ENCODE measurements around the gene ID4.
"Not testable (repeated sequence)": the region's sequence is repeated elsewhere in the genome, so short reads cannot be mapped to it uniquely, and the experiment has no call there.

ID4 gene

DNA sequence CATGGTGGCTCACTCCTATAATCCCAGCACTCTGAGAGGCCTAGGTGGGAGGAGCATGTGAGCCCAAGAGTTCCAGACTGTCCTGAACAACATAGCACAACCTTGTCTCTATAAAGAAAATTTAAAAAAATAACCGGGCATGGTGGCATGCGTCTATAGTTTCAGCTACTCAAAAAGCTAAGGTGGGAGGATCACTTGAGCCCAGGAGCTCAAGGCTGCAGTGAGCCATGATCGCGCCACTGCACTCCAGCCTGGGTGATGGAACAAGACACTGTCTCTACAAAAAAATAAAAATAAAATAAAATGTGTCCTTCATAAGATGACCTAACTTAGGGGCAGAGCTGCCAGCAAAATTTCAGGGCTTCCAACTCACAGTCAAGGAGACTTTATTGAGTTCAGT lies 12.6 kb downstream of the ID4 start:
- TF ChIP-seq POLR2A (IDR thresholded peaks at IDR 0.05; ENCODE audit: low read depth, low read length): no peak
- no peak for TF ChIP-seq TAF1 (IDR thresholded peaks at IDR 0.05; ENCODE audit: borderline replicate concordance, low read depth, low read length)
- TF ChIP-seq POLR2AphosphoS5 (IDR thresholded peaks at IDR 0.05; ENCODE audit: low read depth, low read length): no peak
- no peak for DNase-seq (ENCODE audit: insufficient read length)
- FAIRE-seq: no peak

DNA sequence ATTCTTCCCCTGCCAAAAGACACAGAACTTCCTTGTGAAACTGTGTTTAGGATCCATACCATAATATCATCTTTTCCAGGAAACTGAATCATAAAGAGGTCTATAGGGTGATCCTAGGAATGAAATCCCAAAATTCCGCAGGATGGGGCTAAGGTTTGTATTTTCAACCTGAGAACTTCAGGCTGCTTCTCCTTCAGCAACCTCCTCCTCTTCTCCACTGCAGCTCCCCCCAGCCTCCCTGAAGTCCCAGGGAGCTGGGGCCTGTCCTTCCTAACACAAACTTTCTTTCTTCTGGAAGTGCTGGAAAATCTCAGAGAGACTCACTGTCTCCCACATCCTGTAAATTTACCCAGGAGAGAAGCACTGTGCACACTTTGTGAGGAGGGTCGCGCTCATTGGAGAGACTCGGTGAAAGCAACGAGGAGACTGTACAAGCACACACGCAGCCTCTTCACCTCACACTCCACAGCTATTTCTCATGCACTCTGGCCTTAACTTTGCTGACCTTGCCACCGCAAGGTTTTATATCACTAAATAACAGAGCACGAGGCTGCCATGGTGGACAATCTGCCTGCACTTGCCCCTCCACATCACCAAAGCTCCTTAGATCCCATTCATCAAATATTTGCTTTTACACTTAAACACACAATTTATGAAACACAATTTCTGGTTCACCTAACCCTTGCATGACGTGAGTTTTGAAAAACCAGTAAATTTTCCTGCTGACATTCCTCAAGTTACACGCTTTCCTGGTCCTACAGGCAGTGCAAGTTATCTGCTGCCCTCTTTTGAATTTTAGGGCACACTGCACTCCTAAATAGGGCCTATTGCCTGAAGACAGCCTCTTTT lies 14.3 kb downstream of the ID4 start:
- FAIRE-seq (no peak), DNase-seq (ENCODE audit: insufficient read length) (no peak)

DNA sequence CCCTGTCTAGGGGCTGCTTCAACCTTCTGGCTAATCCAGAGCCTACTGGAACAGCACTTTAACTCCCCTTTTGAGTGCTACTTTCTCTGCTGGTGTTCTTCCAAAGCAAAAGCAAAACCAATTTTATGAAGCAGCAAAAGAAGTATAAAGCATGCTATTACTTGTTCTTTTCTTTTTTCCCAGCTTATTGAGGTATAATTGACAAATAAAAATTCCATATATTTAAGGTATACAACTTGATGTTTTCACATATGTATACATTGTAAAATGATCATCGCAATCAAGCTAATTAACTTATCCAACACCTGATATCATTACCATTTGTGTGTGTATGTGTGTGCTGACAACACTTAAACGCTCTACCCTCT lies 14.9 kb downstream of the ID4 start:
- DNase-seq (ENCODE audit: insufficient read length) (no peak), FAIRE-seq (no peak)
- TF ChIP-seq POLR2AphosphoS5 (IDR thresholded peaks at IDR 0.05; ENCODE audit: low read depth, low read length) (no peak), TAF1 (IDR thresholded peaks at IDR 0.05; ENCODE audit: borderline replicate concordance, low read depth, low read length) (no peak), POLR2A (IDR thresholded peaks at IDR 0.05; ENCODE audit: low read depth, low read length) (no peak)

More for the DNA sequence above, 14.3 kb downstream of the ID4 start:
- no peak for TF ChIP-seq POLR2A (IDR thresholded peaks at IDR 0.05; ENCODE audit: low read depth, low read length)
- TF ChIP-seq TAF1 (IDR thresholded peaks at IDR 0.05; ENCODE audit: borderline replicate concordance, low read depth, low read length): no peak
- no peak for TF ChIP-seq POLR2AphosphoS5 (IDR thresholded peaks at IDR 0.05; ENCODE audit: low read depth, low read length)

DNA sequence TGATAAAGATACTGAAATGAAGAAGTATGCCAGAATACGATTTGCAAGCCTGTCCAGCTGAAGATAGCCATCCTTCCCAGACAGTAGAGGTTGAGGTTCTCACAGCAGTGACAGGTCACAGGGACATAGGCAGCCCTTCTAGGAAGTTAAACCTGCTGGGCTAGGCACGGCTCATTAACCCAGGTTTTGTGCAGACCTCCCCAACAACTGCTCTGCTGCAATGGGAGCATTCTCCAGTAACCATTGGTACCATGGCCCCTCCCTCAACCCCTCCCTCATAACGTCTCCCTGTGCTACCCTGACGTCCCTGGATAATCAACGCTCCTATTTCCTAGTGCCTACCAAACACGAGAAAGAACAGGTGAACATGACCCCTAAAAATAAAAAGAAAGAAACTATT lies 15.8 kb downstream of the ID4 start:
- FAIRE-seq (no peak), DNase-seq (ENCODE audit: insufficient read length) (no peak)
- TF ChIP-seq TAF1 (IDR thresholded peaks at IDR 0.05; ENCODE audit: borderline replicate concordance, low read depth, low read length) (no peak), POLR2AphosphoS5 (IDR thresholded peaks at IDR 0.05; ENCODE audit: low read depth, low read length) (no peak), POLR2A (IDR thresholded peaks at IDR 0.05; ENCODE audit: low read depth, low read length) (no peak)

DNA sequence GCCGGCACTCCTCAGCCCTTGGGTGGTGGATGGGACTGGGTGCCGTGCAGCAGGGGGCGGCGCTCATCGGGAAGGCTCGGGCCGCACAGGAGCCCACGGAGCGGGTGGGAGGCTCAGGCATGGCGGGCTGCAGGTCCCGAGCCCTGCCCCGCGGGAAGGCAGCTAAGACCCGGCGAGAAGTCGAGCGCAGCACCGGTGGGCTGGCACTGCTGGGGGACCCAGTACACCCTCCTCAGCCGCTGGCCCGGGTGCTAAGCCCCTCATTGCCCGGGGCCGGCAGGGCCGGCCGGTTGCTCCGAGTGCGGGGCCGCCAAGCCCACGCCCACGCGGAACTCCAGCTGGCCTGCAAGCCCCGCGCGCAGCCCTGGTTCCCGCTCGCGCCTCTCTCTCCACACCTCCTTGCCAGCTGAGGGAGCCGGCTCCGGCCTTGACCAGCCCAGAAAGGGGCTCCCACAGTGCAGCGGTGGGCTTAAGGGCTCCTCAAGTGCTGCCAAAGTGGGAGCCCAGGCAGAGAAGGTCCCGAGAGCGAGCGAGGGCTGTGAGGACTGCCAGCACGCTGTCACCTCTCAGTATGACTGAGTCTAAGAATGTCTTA lies 17.3 kb downstream of the ID4 start:
- DNase-seq (ENCODE audit: insufficient read length); FAIRE-seq: not testable (repeated sequence)

DNA sequence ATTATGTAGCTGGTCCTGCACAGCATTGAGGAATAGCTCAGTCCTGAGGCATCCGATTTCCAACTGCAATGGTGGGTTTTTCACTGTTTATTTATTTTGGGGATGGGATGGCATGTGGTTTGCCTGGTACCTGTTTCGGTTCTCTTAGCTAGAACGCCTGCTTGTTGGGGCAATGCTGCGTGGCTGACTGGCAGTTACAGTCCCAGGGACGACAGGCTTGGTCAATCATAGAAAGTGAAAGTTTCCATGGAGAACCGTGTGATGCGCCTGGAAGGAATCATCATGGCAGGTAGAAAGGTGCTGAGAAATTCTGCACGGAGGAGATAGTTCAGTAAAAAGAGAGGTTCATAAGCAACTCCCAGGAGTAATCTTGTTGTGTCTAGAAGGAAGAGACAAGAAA lies 18.4 kb downstream of the ID4 start:
- FAIRE-seq (no peak), DNase-seq (ENCODE audit: insufficient read length) (no peak)

DNA sequence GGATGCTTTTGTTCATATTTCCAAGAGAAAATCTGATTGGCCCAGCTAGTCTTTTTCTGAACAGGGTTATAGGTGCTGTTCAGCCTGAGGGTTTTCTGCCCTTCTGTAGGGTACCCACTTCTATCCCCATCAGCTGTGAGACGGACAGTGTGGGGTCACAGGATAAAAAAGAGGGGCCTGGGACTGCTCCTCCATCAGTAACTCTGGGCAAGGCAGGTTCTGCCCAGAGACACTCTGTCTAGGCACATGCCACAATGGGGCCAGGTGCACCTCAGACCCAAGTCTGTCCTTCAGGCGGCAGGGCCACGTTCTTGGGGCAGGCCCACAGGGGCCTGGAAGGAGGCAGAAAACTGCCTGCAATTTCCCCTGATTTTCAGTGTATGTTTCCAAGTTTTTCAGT lies 20.0 kb downstream of the ID4 start:
- no peak for FAIRE-seq
- no peak for TF ChIP-seq POLR2AphosphoS5 (IDR thresholded peaks at IDR 0.05; ENCODE audit: low read depth, low read length)
- no peak for TF ChIP-seq TAF1 (IDR thresholded peaks at IDR 0.05; ENCODE audit: borderline replicate concordance, low read depth, low read length)
- TF ChIP-seq POLR2A (IDR thresholded peaks at IDR 0.05; ENCODE audit: low read depth, low read length): no peak
- no peak for DNase-seq (ENCODE audit: insufficient read length)

More for the DNA sequence above, 18.4 kb downstream of the ID4 start:
- TF ChIP-seq POLR2A (IDR thresholded peaks at IDR 0.05; ENCODE audit: low read depth, low read length) (no peak), TAF1 (IDR thresholded peaks at IDR 0.05; ENCODE audit: borderline replicate concordance, low read depth, low read length) (no peak), POLR2AphosphoS5 (IDR thresholded peaks at IDR 0.05; ENCODE audit: low read depth, low read length) (no peak)

DNA sequence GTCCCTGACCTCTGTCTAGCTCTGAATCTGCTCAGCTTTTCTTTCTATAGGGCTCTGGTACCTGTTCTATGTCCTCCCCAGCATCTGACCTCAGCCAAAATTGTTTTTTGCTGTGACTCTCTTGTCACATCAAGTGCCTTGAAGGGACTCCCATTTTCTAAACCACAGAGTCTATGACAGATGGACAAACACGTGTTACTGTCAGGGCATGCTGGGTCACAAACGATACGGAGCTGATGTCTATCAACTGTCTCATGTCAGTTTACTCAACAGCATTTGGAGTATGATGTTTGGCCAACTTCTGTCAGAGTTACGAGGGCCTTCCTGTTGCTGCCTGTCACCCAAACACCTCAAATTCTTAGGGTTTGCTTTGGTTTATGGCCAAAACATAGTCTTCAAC lies 20.5 kb downstream of the ID4 start:
- TF ChIP-seq POLR2A (IDR thresholded peaks at IDR 0.05; ENCODE audit: low read depth, low read length): no peak
- no peak for TF ChIP-seq TAF1 (IDR thresholded peaks at IDR 0.05; ENCODE audit: borderline replicate concordance, low read depth, low read length)
- FAIRE-seq (no peak), DNase-seq (ENCODE audit: insufficient read length) (no peak)

DNA sequence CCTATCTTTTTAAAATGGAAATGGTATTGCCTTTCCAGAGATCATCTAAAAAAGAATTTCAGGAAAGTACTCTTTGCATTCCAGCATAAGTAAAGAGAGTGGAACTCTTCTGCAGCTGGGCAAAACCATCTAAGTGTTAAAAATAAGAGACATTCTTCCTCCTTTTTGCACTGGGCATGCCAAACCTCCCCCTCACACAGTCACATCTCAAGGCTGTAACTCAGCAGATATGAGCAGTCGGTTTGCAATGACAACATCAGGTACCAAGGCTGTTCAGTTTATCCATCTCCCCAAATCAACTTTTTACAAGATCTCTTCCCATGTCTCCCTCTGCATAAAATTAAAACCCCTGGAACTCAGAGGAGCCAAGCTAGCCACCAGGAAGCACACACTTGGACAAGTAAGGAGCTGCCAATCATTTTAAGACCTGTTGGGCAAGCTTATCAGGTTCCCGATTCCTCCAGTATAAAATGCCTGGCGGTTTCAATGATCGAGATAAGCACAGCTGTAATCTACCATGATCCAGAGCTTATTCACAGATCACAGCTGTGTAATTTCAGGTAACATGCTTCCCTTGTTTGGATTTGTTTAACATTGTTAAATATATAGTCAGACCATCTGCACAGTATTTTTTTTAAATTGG lies 23.2 kb downstream of the ID4 start:
- no peak for DNase-seq (ENCODE audit: insufficient read length)
- TF ChIP-seq POLR2A (IDR thresholded peaks at IDR 0.05; ENCODE audit: low read depth, low read length) (no peak), TAF1 (IDR thresholded peaks at IDR 0.05; ENCODE audit: borderline replicate concordance, low read depth, low read length) (no peak), POLR2AphosphoS5 (IDR thresholded peaks at IDR 0.05; ENCODE audit: low read depth, low read length) (no peak)
- FAIRE-seq: no peak

DNA sequence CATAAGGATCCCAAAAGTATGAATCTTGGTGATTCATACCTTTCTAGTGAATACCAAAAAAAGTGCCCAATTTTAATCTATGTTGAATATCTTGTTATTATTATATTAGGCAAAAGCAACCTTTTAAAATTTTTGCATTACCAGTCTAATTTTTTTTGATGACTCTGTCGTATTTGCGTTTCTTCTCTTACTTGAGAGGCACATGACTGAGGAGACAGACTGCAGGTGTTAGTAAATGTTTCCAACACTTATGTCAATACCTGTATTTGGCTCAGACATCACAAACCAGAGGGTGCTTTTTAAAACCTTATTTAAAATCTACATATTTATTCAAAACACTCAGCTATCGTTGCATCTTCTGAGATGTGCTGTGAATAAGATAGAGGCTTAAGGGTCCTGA lies 27.1 kb downstream of the ID4 start:
- FAIRE-seq: no peak
- DNase-seq (ENCODE audit: insufficient read length): no peak
- no peak for TF ChIP-seq POLR2A (IDR thresholded peaks at IDR 0.05; ENCODE audit: low read depth, low read length)
- no peak for TF ChIP-seq POLR2AphosphoS5 (IDR thresholded peaks at IDR 0.05; ENCODE audit: low read depth, low read length)
- no peak for TF ChIP-seq TAF1 (IDR thresholded peaks at IDR 0.05; ENCODE audit: borderline replicate concordance, low read depth, low read length)

DNA sequence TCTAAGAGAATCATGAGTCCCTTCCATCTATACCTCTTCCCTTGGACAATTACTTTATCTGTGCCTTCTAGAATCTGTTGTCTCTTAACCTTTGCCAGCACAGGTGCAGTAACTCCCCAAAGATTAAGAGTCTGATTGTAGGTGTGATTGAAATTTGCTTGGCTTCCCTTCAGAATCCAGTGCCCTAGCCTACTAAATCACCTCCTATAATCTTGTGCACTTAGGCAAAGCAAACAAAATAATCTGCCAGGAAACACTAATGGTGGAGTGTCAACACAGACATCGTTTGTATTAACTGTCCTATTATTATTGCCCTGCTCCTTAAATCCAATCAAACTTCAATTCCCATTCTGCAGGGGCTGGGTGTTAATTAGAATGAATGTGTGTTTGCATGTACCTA lies 28.0 kb downstream of the ID4 start:
- TF ChIP-seq TAF1 (IDR thresholded peaks at IDR 0.05; ENCODE audit: borderline replicate concordance, low read depth, low read length) (no peak), POLR2AphosphoS5 (IDR thresholded peaks at IDR 0.05; ENCODE audit: low read depth, low read length) (no peak)
- FAIRE-seq (no peak), DNase-seq (ENCODE audit: insufficient read length) (no peak)
